C1 segment of cervical spinal cord (tissue), 14 donors: ENCODE results near the gene CDCA4.
"Not testable (repeated sequence)": the region's sequence is repeated elsewhere in the genome, so short reads cannot be mapped to it uniquely, and the experiment has no call there.

Experiments used
- DNase-seq, 14 donors: peaks; one replicate each; lab custom pipeline; 2025; lab: John Stamatoyannopoulos, UW

CDCA4 gene

GRCh38 chr14:105020815-105021655 is at the start of gene CDCA4:
CDCA4 (minus strand) TSS chr14:105021083; CDS start chr14:105011929, 9,154 bp downstream.
- DNase-seq = peak; percentile 75 to 98 (median 92)

DNA sequence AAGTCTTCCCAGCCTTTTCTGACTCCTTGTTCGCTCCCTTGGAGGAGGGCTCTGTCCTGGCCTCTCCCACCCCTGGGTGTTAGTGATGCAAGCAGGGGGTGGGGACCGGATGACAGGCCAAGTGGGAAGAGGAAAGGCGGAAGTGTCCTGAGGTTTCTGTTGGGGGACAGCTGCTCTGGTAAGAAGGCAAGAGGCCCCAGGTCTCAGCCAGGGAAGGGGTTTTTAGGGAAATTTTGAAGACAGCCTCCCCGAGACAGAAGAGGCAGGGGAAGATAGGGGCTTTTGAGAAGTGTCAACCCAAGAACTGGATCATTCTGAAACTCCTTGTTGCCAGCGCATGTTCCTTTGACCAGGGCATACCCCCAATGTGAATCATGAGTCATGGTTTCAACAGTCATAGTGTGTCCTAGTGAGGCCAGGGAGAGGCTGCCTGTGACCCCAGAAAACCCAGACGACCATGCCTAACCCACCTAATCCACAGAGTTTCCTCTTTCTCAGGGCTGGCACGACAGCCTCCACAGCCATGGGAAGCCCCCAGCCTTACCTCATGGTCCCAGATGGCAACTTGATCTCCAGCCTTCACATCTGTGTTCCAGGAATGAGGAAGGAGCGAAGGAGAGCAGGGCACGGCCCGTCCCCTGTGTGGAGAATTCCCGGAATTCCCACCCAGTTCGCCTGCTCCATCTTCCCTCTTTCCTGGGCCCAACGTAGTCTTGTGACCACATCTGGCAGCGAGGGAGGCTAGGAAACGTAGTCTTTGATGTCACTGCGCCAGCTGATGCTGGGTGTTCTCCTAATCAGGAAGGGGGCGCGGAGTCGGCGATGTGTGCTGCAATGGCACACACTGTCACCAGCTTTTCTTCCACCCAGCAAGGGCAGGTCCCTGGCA is 49.2 kb upstream of the CDCA4 start:
- DNase-seq = peak in 1 of 14 donors; percentile 26

GRCh38 chr14:105069522-105069870 is 48.6 kb upstream of the CDCA4 start:
- no peak for DNase-seq

DNA sequence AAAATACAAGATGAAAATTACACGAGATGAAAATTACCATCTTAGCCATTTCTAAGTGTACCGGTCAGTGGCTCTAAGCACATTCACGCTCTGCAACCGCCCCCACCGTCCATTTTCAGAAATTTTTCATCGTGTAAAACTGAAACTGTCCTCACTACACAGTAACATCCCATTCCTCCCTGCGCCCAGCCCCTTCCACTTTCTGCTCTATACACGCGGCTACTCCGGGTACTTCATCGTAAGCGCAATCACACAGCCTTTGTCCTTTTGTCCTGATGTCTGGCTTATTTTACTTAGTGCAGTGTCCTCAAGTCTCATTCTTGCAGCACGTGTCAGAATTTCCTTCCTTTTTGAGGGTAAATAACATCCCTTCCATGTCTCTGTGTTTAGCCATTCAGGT is 47.9 kb upstream of the CDCA4 start:
- DNase-seq = no peak

DNA sequence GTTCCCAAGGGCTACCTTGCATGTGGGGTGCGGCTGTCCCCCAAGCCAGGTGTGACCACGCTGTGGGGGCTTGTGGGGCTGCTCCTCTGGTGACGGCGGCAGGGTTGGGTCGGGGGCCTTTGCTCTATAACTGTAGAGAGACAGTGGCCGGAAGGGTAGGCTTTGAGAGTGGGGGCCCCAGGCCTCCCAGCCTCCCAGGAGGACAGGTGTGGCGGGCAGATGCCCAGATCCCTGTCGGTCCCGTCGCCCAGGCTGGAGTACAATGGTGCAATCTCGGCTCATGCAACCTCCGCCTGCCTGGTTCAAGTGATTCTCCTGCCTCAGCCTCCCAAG is 47.1 kb upstream of the CDCA4 start:
- no peak for DNase-seq

DNA sequence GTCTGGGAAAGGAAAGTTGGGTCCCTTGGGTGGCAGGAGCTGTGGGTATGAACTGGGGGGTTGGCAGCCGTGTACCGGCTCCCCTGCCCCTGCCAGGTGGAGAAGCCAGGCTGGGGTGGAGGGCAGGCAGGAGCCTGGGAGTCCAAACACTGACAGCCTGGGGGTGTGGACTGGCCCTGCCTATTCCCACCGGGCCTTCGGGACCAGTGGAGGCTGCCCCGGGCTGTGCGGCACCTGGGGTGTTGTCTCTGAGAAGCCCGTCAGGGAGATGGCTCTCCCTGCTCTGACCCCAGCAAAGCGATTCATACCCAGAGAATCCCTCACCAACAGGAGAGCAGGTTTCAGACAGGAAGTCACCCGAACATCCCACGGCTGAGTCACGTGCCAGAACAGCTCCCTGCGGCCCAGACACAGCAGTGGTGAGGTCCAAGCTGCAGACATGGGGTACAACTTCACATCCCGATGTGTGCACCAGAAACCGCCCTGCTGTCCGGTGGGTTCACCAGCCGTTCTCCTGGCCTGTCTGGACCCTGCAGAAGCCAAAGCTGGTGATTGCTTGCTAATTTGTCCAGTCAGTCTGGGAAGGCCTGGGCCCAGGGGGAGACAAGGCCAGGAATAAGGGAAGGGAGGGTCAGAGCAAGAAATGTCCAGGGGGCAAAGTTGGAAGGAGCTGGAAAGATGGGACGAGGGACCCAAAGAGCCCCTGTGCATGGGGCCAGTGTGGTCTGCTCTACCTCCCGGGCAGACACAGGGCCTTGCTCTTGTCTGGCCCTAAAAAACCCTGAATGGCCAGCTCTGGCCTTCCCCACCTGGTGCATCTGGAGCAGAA is 46.5 kb upstream of the CDCA4 start:
- DNase-seq = no peak

- no peak for DNase-seq
These were observed 45.6 kb upstream of the CDCA4 start for GRCh38 chr14:105066240-105067071.

GRCh38 chr14:105065280-105066228 is 44.7 kb upstream of the CDCA4 start, which contains the start of gene GPR132:
GPR132 (minus strand) TSS chr14:105065430; CDS start chr14:105055420, 10,010 bp downstream.
- DNase-seq = peak in 4 of 14 donors; percentile 14 to 39 (median 32)

- peak in 4 of 14 donors; percentile 15 to 41 (median 26) for DNase-seq
These were observed 43.8 kb upstream of the CDCA4 start for GRCh38 chr14:105064721-105065143.

GRCh38 chr14:105064001-105064400 is 43.1 kb upstream of the CDCA4 start:
- no peak for DNase-seq

GRCh38 chr14:105063506-105063905 is 42.6 kb upstream of the CDCA4 start:
- not testable (repeated sequence) for DNase-seq

DNA sequence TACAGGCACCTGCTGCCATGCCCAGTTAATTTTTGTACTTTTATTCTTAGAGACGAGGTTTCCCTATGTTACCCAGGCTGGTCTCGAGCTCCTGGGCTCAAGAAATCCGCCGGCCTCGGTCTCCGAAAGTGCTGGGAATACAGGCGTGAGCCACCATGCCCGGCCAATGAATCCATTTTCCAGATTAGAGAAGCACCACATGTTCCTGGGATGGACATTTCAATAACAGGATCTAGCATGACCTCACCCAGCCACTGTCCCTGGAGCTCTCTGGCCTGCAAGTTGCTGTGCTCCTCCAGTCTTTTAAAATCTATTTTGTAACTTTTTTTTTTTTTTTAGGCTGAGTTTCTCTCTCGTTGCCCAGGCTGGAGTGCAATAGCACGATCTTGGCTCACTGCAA is 42.2 kb upstream of the CDCA4 start:
- DNase-seq = no peak

DNA sequence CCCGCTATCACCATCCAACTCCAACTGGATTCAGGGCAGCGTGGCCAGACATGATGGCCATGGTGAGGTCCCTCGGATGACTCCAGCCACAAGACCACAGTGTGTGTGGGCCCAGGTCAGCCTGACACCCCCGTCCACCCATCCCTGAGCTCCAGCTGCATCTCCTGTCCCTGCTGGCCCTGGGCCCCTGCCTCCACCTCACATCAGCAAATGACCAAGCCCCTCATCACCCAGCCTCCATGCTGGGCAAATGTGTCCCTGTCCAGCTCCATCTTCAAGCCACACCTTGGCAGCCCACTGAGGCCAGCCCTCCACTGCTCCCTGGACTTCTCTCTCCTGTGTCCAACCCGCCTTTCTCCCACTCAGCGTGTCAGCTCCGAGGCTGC is 41.2 kb upstream of the CDCA4 start:
- no peak for DNase-seq

GRCh38 chr14:105061428-105062047 is 40.7 kb upstream of the CDCA4 start:
- DNase-seq = peak in 1 of 14 donors; percentile 33

DNA sequence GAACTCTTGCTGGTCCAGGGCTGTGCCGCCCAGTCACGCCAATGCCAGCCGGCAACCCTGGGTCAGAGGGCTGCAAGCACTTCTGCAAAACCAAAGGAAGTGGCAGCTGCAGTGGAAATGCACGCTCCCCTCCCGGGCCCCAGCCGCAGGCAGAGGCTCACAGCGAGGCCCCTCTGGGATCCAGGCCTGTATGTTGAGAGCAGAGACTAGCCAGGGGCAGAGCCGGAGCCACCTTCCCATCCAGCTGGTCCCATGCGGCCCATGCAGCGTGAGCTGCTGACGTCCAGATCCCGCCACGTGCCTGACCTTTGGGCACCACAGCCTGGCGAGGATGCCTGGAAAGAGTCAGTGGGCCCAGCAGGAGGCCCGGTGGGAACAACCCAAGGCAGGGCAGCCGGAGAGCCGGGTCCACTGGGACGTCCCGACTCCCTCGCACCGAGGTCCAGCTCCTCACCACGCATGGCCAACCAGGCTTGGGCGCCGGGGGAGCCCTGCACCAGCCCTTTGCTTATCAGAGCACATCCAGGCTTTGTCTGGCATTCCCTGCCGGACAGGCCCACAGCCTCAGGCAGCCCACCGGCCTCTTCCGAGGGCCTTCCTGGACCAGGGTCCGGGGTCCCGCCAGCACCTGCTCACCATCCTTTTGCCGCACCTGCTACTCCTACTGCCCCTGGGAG is 40.0 kb upstream of the CDCA4 start:
- peak in 4 of 14 donors; percentile 35 to 54 (median 47) for DNase-seq

GRCh38 chr14:105059925-105060565 is 39.2 kb upstream of the CDCA4 start:
- no peak for DNase-seq

GRCh38 chr14:105059035-105059924 is 38.4 kb upstream of the CDCA4 start:
- DNase-seq = no peak
